Progenitor cell of endocrine pancreas (in vitro differentiated cells): ENCODE results near the gene ZNF438. TPM values are rescaled to one million over a fixed set of nuclear protein-coding genes. Genes with fewer than 3 reads are reported as not detected.

Experiments used
- DNase-seq: peaks from one replicate; pipeline ENCODE4 v3.0.0; 2021; ENCODE audit warnings: low spot score; ENCODE audit not compliant: unreplicated experiment
- H3K27ac Mint-ChIP-seq: 2 replicates; pipeline ENCODE4 v1.8.0; 2021; ENCODE audit warnings: mild to moderate bottlenecking, moderate library complexity, mixed read lengths
- H3K27me3 Mint-ChIP-seq: 2 replicates; pipeline ENCODE4 v1.8.0; 2021; ENCODE audit warnings: mixed read lengths
- H3K36me3 Mint-ChIP-seq: 2 replicates; pipeline ENCODE4 v1.8.0; 2022; ENCODE audit warnings: mixed read lengths; ENCODE audit not compliant: insufficient read depth
- H3K4me1 Mint-ChIP-seq: 2 replicates; pipeline ENCODE4 v1.8.0; 2021; ENCODE audit warnings: low read depth, mixed read lengths
- H3K4me3 Mint-ChIP-seq: 2 replicates; pipeline ENCODE4 v1.8.0; 2021; ENCODE audit warnings: low read depth, mild to moderate bottlenecking, moderate library complexity, mixed read lengths
- H3K9me3 Mint-ChIP-seq: 2 replicates; pipeline ENCODE4 v1.8.0; 2021; ENCODE audit warnings: low read depth, mixed read lengths
- total RNA-seq: library from RNA; stranded (reverse); gene quantifications from 2 replicates; pipeline ENCODE4 v1.2.1, GENCODE V29; 2021
- TF ChIP-seq, protein P1 (sequence below): fragments of 200-600 bp; sonication (generic); IDR thresholded peaks from one replicate; pipeline ENCODE4 v1.5.0; 2021; ENCODE audit warnings: antibody characterized with exemption, mild to moderate bottlenecking; ENCODE audit not compliant: unreplicated experiment

ZNF438 gene
- total RNA-seq, 1 donor from 2014 or later = 6.6 TPM

DNA sequence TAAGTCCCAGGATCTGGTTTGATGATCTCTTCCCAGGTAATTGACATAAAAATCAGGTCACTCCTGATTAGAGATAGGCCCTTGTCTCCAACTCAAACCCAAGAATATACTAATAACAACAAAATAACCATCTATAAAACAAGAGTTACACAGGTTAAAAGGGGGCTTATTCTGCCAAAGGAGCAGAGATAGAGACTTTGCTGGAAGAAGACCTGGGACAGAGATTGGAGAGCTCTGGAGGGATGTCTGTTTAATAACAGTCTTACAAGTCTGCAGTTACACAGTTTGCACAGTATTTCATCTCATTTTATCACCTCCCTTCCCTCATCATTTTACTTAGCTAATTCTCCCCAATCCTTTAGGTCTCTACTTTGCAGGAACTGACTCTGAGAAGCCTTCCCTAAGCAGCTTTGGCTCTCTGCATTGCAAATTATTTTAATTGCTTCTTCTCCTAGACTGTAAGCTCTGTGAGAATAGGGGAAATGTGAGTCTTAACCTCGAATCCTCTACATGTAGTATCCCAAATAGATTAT, 3.7 kb upstream of the ZNF438 start:
- Mint-ChIP-seq H3K9me3 (no peaks in the 10 kb centered on the region), H3K36me3 (no peaks in the 10 kb centered on the region), H3K27ac (no peak overlapping the region), H3K4me3 (no peak overlapping the region), H3K4me1 (peaks cover 7% of the 10 kb centered on the region), H3K27me3 (no peaks in the 10 kb centered on the region)
- DNase-seq = no peak
- TF ChIP-seq, protein P1, sequence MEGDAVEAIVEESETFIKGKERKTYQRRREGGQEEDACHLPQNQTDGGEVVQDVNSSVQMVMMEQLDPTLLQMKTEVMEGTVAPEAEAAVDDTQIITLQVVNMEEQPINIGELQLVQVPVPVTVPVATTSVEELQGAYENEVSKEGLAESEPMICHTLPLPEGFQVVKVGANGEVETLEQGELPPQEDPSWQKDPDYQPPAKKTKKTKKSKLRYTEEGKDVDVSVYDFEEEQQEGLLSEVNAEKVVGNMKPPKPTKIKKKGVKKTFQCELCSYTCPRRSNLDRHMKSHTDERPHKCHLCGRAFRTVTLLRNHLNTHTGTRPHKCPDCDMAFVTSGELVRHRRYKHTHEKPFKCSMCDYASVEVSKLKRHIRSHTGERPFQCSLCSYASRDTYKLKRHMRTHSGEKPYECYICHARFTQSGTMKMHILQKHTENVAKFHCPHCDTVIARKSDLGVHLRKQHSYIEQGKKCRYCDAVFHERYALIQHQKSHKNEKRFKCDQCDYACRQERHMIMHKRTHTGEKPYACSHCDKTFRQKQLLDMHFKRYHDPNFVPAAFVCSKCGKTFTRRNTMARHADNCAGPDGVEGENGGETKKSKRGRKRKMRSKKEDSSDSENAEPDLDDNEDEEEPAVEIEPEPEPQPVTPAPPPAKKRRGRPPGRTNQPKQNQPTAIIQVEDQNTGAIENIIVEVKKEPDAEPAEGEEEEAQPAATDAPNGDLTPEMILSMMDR = no peak

DNA sequence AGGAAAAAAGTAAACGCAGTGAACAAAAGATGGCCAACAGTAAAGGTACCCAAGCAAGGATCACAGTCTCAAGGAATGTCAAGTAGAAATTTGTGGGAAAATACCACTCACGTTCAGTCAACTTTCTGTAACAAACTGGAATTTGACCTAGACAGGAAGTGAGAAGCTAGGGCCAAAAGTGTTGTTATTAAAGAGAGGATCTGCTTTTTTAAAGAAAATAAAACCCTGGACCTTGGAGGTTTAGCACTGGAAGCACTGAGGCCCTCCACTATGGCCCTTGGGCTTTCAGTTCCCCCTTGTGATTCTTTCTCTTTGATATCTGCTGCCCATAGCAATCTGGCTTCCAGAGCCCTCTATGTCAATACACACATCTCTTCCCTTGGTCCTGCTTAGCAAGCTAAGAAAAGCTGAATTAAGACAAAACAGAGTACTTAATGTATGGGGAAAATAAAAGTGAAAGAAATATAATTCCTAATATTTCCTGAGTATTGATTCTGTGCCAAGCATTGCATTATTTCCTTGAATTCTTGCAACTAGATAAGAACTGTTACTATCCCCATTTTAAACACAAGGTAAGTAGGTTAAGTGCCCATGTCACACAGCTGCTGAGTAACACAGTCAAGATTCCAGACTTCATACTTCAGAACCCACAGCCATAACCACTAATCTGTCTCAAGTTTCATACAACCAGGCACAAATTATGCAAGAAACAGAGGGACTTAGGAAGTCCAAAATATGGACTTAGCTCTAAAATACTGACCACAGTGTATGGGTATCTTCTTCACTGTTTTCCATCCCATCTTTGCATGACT, 2.6 kb upstream of the ZNF438 start:
- no peaks in the 10 kb centered on the region for H3K36me3 Mint-ChIP-seq
- H3K27ac Mint-ChIP-seq = no peak overlapping the region
- no peaks in the 10 kb centered on the region for H3K9me3 Mint-ChIP-seq
- H3K4me3 Mint-ChIP-seq = no peak overlapping the region
- DNase-seq = no peak
- TF ChIP-seq, protein P1 = no peak
- H3K4me1 Mint-ChIP-seq = peaks cover 11% of the 10 kb centered on the region
- peaks cover 3% of the 10 kb centered on the region for H3K27me3 Mint-ChIP-seq

- Mint-ChIP-seq H3K4me1 (peaks cover 11% of the 10 kb centered on the region), H3K27me3 (peaks cover 3% of the 10 kb centered on the region), H3K9me3 (no peaks in the 10 kb centered on the region), H3K4me3 (peak overlapping the region; percentile 88), H3K36me3 (no peaks in the 10 kb centered on the region), H3K27ac (peak overlapping the region; percentile 50)
- TF ChIP-seq, protein P1 = no peak
- DNase-seq = no peak
Measured at GRCh38 chr10:31033147-31033546, 1.5 kb upstream of the ZNF438 start.

GRCh38 chr10:31032258-31033132, 830 bp upstream of the ZNF438 start:
- TF ChIP-seq, protein P1 = no peak
- peak overlapping the region; percentile 98 for H3K27ac Mint-ChIP-seq
- peak overlapping the region; percentile 88 for H3K4me3 Mint-ChIP-seq
- H3K9me3 Mint-ChIP-seq = peaks cover under 1% of the 10 kb centered on the region
- H3K27me3 Mint-ChIP-seq = peaks cover 3% of the 10 kb centered on the region
- peaks cover 11% of the 10 kb centered on the region for H3K4me1 Mint-ChIP-seq
- no peaks in the 10 kb centered on the region for H3K36me3 Mint-ChIP-seq
- DNase-seq = peak; percentile 91

- H3K36me3 Mint-ChIP-seq = no peaks in the 10 kb centered on the region
- peaks cover 11% of the 10 kb centered on the region for H3K4me1 Mint-ChIP-seq
- DNase-seq = no peak
- H3K4me3 Mint-ChIP-seq = peak overlapping the region; percentile 88
- H3K27ac Mint-ChIP-seq = peak overlapping the region; percentile 98
- TF ChIP-seq, protein P1 = no peak
- H3K27me3 Mint-ChIP-seq = peaks cover 3% of the 10 kb centered on the region
- peaks cover 3% of the 10 kb centered on the region for H3K9me3 Mint-ChIP-seq
Measured at GRCh38 chr10:31031205-31031557, 484 bp downstream of the ZNF438 start.
